ENCODE measurements around the gene DHX57.

DHX57 gene

GRCh38 chr2:38875576-38876367 is at the start of gene DHX57, which contains the start of gene MORN2:
Gene DHX57 (minus strand): TSS chr2:38875934. CDS start chr2:38868405, 7,529 bp downstream.
Gene MORN2 (plus strand): TSS chr2:38875976.
- DNase-seq (ENCODE audit: low read depth, low spot score), result peak; percentile 17

- no peak for DNase-seq (ENCODE audit: low read depth, low spot score)
Measured at GRCh38 chr2:38922902-38923301, 47.2 kb upstream of the DHX57 start.

GRCh38 chr2:38922389-38922788 is 46.7 kb upstream of the DHX57 start:
- DNase-seq (ENCODE audit: low read depth, low spot score), result no peak

- no peak for DNase-seq (ENCODE audit: low read depth, low spot score)
Measured at GRCh38 chr2:38912619-38913018, 36.9 kb upstream of the DHX57 start.

GRCh38 chr2:38911191-38911590 is 35.5 kb upstream of the DHX57 start:
- no peak for DNase-seq (ENCODE audit: low read depth, low spot score)

GRCh38 chr2:38909872-38910271 is 34.1 kb upstream of the DHX57 start:
- no peak for DNase-seq (ENCODE audit: low read depth, low spot score)

GRCh38 chr2:38907743-38908562 is 32.2 kb upstream of the DHX57 start:
- DNase-seq (ENCODE audit: low read depth, low spot score), result no peak

- no peak for DNase-seq (ENCODE audit: low read depth, low spot score)
Measured at GRCh38 chr2:38907242-38907641, 31.5 kb upstream of the DHX57 start.

- DNase-seq (ENCODE audit: low read depth, low spot score), result no peak
Measured at GRCh38 chr2:38905251-38905650, 29.5 kb upstream of the DHX57 start.

- no peak for DNase-seq (ENCODE audit: low read depth, low spot score)
Measured at GRCh38 chr2:38900726-38901125, 25.0 kb upstream of the DHX57 start.

GRCh38 chr2:38898256-38898655 is 22.5 kb upstream of the DHX57 start:
- no peak for DNase-seq (ENCODE audit: low read depth, low spot score)

GRCh38 chr2:38892819-38893218 is 17.1 kb upstream of the DHX57 start:
- no peak for DNase-seq (ENCODE audit: low read depth, low spot score)

GRCh38 chr2:38889575-38889974 is 13.8 kb upstream of the DHX57 start, which contains the start of gene ARHGEF33:
Gene ARHGEF33 (plus strand): TSS chr2:38889875. CDS start chr2:38919448, 29,573 bp downstream.
- DNase-seq (ENCODE audit: low read depth, low spot score), result no peak

- DNase-seq (ENCODE audit: low read depth, low spot score), result no peak
Measured at GRCh38 chr2:38889045-38889444, 13.3 kb upstream of the DHX57 start.

- no peak for DNase-seq (ENCODE audit: low read depth, low spot score)
Measured at GRCh38 chr2:38887902-38888554, 12.3 kb upstream of the DHX57 start.

- no peak for DNase-seq (ENCODE audit: low read depth, low spot score)
Measured at GRCh38 chr2:38887347-38887746, 11.6 kb upstream of the DHX57 start.

- no peak for DNase-seq (ENCODE audit: low read depth, low spot score)
Measured at GRCh38 chr2:38886063-38886462, 10.3 kb upstream of the DHX57 start.

- no peak for DNase-seq (ENCODE audit: low read depth, low spot score)
Measured at GRCh38 chr2:38876407-38876806, 673 bp upstream of the DHX57 start.

GRCh38 chr2:38875227-38875575 is 533 bp downstream of the DHX57 start:
- no peak for DNase-seq (ENCODE audit: low read depth, low spot score)

GRCh38 chr2:38873763-38874162 is 2.0 kb downstream of the DHX57 start:
- DNase-seq (ENCODE audit: low read depth, low spot score), result no peak

- DNase-seq (ENCODE audit: low read depth, low spot score), result no peak
Measured at GRCh38 chr2:38871432-38871831, 4.3 kb downstream of the DHX57 start.

- no peak for DNase-seq (ENCODE audit: low read depth, low spot score)
Measured at GRCh38 chr2:38866773-38867443, 8.8 kb downstream of the DHX57 start.
